A549 treated with AZD9567 at 1 μM for 4 hours (cell line): ENCODE measurements around the gene PIGP. TPM values are rescaled to one million over a fixed set of nuclear protein-coding genes. Genes with fewer than 3 reads are reported as not detected.

Experiments
- total RNA-seq: library from RNA; stranded (reverse); fragments of 200-300 nt; extraction: Qiagen RNA extraction; gene quantifications from 5 replicates; pipeline ENCODE4 v1.2.3, GENCODE V29; 2022; ENCODE audit not compliant: insufficient read depth

Gene PIGP
- 13.9 to 17.7 TPM (median 16.5 TPM) in 5 replicates for total RNA-seq

GRCh38 chr21:37072988-37073416 lies at the start of gene PIGP, which contains the start of gene TTC3:
TSS of gene PIGP (minus strand) at chr21:37073071. CDS start at chr21:37072515, 556 bp downstream.
TSS of gene TTC3 (plus strand) at chr21:37073254. CDS start at chr21:37087258, 14,004 bp downstream.

Other genes with a start within 250 kb of the PIGP start
- gene HLCS, start 106.4 kb downstream of the PIGP start, total RNA-seq = 5.8 to 7.1 TPM (median 6.8 TPM) in 5 replicates
- gene RIPPLY3, start 66.4 kb downstream of the PIGP start, total RNA-seq = 0.35 to 0.61 TPM (median 0.45 TPM) in 4 of 5 replicates, not detected in the other
- 26.3 to 49.7 TPM (median 28.8 TPM) in 5 replicates for gene TTC3, start 183 bp upstream of the PIGP start, total RNA-seq
- 25.0 to 34.3 TPM (median 29.2 TPM) in 5 replicates for gene VPS26C, start 194.3 kb upstream of the PIGP start, total RNA-seq